ENCODE measurements around the gene HAO1.

GRCh38 chr20:7981374-7981773 lies 41.1 kb upstream of the HAO1 start:
- TF ChIP-seq POLR2AphosphoS5 (IDR thresholded peaks at IDR 0.05) (no peak), POLR2A (IDR thresholded peaks at IDR 0.05) (no peak)
- TF ChIP-seq, protein P1, sequence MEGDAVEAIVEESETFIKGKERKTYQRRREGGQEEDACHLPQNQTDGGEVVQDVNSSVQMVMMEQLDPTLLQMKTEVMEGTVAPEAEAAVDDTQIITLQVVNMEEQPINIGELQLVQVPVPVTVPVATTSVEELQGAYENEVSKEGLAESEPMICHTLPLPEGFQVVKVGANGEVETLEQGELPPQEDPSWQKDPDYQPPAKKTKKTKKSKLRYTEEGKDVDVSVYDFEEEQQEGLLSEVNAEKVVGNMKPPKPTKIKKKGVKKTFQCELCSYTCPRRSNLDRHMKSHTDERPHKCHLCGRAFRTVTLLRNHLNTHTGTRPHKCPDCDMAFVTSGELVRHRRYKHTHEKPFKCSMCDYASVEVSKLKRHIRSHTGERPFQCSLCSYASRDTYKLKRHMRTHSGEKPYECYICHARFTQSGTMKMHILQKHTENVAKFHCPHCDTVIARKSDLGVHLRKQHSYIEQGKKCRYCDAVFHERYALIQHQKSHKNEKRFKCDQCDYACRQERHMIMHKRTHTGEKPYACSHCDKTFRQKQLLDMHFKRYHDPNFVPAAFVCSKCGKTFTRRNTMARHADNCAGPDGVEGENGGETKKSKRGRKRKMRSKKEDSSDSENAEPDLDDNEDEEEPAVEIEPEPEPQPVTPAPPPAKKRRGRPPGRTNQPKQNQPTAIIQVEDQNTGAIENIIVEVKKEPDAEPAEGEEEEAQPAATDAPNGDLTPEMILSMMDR (IDR thresholded peaks at IDR 0.05), result no peak
